Measurements from ENCODE around the gene ATP5F1C.

The ATP5F1C gene

GRCh38 chr10:7794251-7795026 lies 6.5 kb downstream of the ATP5F1C start:
- DNase-seq (ENCODE audit: low read depth) = peak; percentile 22
- TF ChIP-seq CTCF (conservative IDR thresholded peaks at IDR 0.05; ENCODE audit: control insufficient read depth, insufficient read depth, low read depth, low read length) = no peak
- H3K4me3 ChIP-seq (ENCODE audit: control insufficient read depth, low read depth, low read length) = no peak overlapping the region

DNA sequence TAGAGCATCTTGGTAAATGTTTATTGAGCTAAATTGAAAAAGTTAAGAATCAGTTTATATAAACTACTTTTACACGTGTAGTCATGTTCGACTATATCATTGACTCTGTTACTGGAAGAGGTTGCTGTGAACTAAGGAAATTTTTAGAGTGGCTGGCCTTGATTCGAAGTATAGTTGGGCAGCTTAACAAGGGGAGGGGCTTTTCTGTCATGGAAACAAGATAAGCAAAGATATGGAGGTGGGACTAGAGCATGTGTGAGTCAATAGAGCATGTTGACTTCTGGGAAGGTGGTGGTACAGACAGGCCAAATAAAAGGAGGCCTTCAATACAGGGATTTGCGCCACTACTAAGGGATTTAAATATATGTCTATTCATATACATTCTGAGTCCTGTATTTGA lies 7.6 kb downstream of the ATP5F1C start:
- H3K4me3 ChIP-seq (ENCODE audit: control insufficient read depth, low read depth, low read length) = no peak overlapping the region
- no peak for TF ChIP-seq CTCF (conservative IDR thresholded peaks at IDR 0.05; ENCODE audit: control insufficient read depth, insufficient read depth, low read depth, low read length)
- DNase-seq (ENCODE audit: low read depth) = peak; percentile 15

DNA sequence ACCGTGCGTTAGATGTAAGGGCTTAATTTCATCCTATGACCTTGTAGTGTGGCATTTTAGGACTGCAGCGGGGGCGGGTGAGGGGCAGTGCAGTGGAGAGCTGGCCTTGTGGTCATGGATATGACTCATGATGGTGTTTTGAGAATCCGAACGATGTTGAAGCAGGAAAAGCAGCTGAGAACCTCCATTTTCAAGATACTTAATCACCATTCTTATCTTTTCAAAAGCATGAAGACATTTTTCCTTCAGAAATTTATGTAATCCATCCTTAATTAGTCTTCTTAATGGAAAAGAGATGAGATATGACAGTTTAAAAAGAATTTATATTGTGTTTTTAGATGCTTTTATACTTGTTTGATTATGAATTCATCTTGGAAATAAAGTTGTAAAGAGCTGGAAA lies 9.6 kb downstream of the ATP5F1C start:
- TF ChIP-seq CTCF (conservative IDR thresholded peaks at IDR 0.05; ENCODE audit: control insufficient read depth, insufficient read depth, low read depth, low read length) = no peak
- no peak overlapping the region for H3K4me3 ChIP-seq (ENCODE audit: control insufficient read depth, low read depth, low read length)
- peak; percentile 91 for DNase-seq (ENCODE audit: low read depth)

- TF ChIP-seq CTCF (conservative IDR thresholded peaks at IDR 0.05; ENCODE audit: control insufficient read depth, insufficient read depth, low read depth, low read length) = no peak
- no peak for DNase-seq (ENCODE audit: low read depth)
These were observed 14.6 kb downstream of the ATP5F1C start for GRCh38 chr10:7802606-7803005.

DNA sequence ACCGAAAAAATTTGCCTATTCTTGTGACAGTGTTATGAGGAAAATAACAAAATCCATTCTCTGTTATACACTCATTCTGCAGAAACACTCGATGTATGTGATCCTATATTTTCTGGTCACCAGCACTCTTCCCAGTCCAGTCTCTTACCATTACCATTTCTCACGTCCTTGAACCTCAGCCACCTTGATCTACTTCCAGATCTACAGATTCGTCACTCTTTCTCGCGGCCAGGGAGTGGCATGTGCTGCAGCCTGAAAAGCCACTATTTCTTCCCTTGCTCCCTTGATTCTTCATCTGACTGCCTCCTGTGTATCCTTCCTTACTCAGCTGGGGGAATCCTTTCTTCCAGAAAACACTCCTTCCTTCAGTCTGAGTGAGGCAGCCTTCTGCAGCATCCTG lies 16.2 kb downstream of the ATP5F1C start:
- no peak for TF ChIP-seq CTCF (conservative IDR thresholded peaks at IDR 0.05; ENCODE audit: control insufficient read depth, insufficient read depth, low read depth, low read length)
- no peak for DNase-seq (ENCODE audit: low read depth)
- no peak overlapping the region for H3K4me3 ChIP-seq (ENCODE audit: control insufficient read depth, low read depth, low read length)

More at GRCh38 chr10:7802606-7803005, 14.6 kb downstream of the ATP5F1C start:
- H3K4me3 ChIP-seq (ENCODE audit: control insufficient read depth, low read depth, low read length) = no peak overlapping the region

DNA sequence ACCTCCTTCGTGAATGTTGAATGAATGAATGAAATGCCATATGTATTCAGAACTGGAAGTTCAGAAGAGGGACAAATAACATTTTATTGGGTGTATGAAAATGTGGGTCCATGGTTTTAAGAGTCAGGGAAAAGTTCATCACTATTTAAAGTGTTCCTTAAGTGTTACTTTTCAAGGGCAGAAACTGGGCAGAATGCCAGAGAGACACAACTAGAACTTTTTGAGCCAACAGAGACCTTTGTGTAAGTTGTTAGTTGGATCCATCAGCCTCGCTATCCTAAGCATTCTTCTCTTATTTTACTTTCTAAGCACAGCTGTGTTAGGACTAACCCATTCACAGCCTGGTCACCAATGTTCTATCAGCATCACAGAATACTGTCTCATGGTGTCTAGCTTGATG lies 16.8 kb downstream of the ATP5F1C start:
- no peak for TF ChIP-seq CTCF (conservative IDR thresholded peaks at IDR 0.05; ENCODE audit: control insufficient read depth, insufficient read depth, low read depth, low read length)
- DNase-seq (ENCODE audit: low read depth) = no peak
- H3K4me3 ChIP-seq (ENCODE audit: control insufficient read depth, low read depth, low read length) = no peak overlapping the region

Data from fibroblast of mammary gland (primary cell).